K562 (cell line): Measurements from ENCODE around the gene PPM1G. TPM values are rescaled to one million over a fixed set of nuclear protein-coding genes. Genes with fewer than 3 reads are reported as not detected.

ENCODE experiments used
- CBFA2T3 ChIP-seq: fragments of 450-650 bp; IDR thresholded peaks from 2 replicates; pipeline ENCODE4 v1.6.1; 2017
- CBX1 ChIP-seq: sonication (generic); IDR thresholded peaks from 2 replicates; pipeline ENCODE4 v1.6.1; 2016; ENCODE audit warnings: antibody characterized with exemption, low read depth, mild to moderate bottlenecking
- CBX2 ChIP-seq: fragments of 200-600 bp; sonication (generic); IDR thresholded peaks from one replicate; pipeline ENCODE4 v1.6.1; 2012; ENCODE audit warnings: mild to moderate bottlenecking, low read length, inconsistent platforms; ENCODE audit not compliant: insufficient read depth, poor library complexity, severe bottlenecking
- E2F3 ChIP-seq: fragments of 250-450 bp; sonication (Bioruptor Pico); IDR thresholded peaks from 2 replicates; pipeline ENCODE4 v1.4.0; 2020; ENCODE audit warnings: mild to moderate bottlenecking
- FOS ChIP-seq: IDR thresholded peaks from 3 replicates; pipeline ENCODE4 v1.6.1; 2011; ENCODE audit not compliant: insufficient read length; ENCODE audit errors: extremely low read depth
- IFI16 ChIP-seq: fragments of 250-450 bp; sonication (Bioruptor Pico); IDR thresholded peaks from 2 replicates; pipeline ENCODE4 v2.1.2; 2022; ENCODE audit warnings: mild to moderate bottlenecking, inconsistent platforms
- KAT8 ChIP-seq: fragments of 450-650 bp; IDR thresholded peaks from 2 replicates; pipeline ENCODE4 v1.6.1; 2016; ENCODE audit warnings: low read depth, mild to moderate bottlenecking
- KLF1 ChIP-seq: fragments of 450-650 bp; IDR thresholded peaks from 2 replicates; pipeline ENCODE4 v1.6.1; 2016; ENCODE audit warnings: missing genetic modification characterization, missing compliant biosample characterization
- KLF16 ChIP-seq: IDR thresholded peaks from 2 replicates; pipeline ENCODE4 v1.6.1; 2016; ENCODE audit warnings: antibody characterized with exemption
- MYC ChIP-seq, 2 experiments: fragments of 250-450 bp in 1 of 2; sonication (Bioruptor Pico) in 1 of 2; IDR thresholded peaks; 2 replicates each; pipeline versions ENCODE4 v1.5.1 to v1.6.1; 2012 to 2021; ENCODE audit warnings: low read depth in 2 of 2, borderline replicate concordance in 1 of 2, improper control_type of control experiment in 1 of 2, low read length in 1 of 2, mild to moderate bottlenecking in 1 of 2, moderate library complexity in 1 of 2
- PHB2 ChIP-seq: fragments of 450-650 bp; IDR thresholded peaks from 2 replicates; pipeline ENCODE4 v1.6.1; 2017; ENCODE audit warnings: low read depth
- POLR3G ChIP-seq: IDR thresholded peaks from 2 replicates; pipeline ENCODE4 v1.6.1; 2011; ENCODE audit not compliant: insufficient read length, insufficient replicate concordance; ENCODE audit errors: extremely low read depth
- POU5F1 ChIP-seq: fragments of 150-350 bp; IDR thresholded peaks from 2 replicates; pipeline ENCODE4 v1.6.1; 2014; ENCODE audit warnings: borderline replicate concordance, low read length, low read depth, mild to moderate bottlenecking; ENCODE audit not compliant: partially characterized antibody
- PYGO2 ChIP-seq: fragments of 450-650 bp; IDR thresholded peaks from 2 replicates; pipeline ENCODE4 v1.6.1; 2016; ENCODE audit warnings: mild to moderate bottlenecking, missing genetic modification characterization, moderate library complexity, missing compliant biosample characterization
- RHOXF2B ChIP-seq: fragments of 250-450 bp; sonication (Bioruptor Pico); conservative IDR thresholded peaks from 2 replicates; pipeline ENCODE4 v1.5.1; 2021
- SMARCA5 ChIP-seq: fragments of 450-650 bp; IDR thresholded peaks from 2 replicates; pipeline ENCODE4 v1.6.1; 2016
- THRAP3 ChIP-seq: fragments of 450-650 bp; IDR thresholded peaks from 2 replicates; pipeline ENCODE4 v1.6.1; 2016; ENCODE audit warnings: mild to moderate bottlenecking, inconsistent platforms, borderline replicate concordance
- U2AF2 ChIP-seq: fragments of 200-400 bp; formaldehyde crosslinking; optimal IDR thresholded peaks from 2 replicates; pipeline ENCODE3; 2017; ENCODE audit warnings: low read depth, mild to moderate bottlenecking, low read length
- ZNF212 ChIP-seq: fragments of 450-650 bp; formaldehyde crosslinking; IDR thresholded peaks from 2 replicates; pipeline ENCODE4 v1.4.0; 2020; ENCODE audit warnings: mild to moderate bottlenecking
- ZNF224 ChIP-seq: sonication (generic); formaldehyde crosslinking; IDR thresholded peaks from 2 replicates; pipeline ENCODE4 v1.8.0; 2022; ENCODE audit warnings: mild to moderate bottlenecking, missing genetic modification reagents
- ZNF253 ChIP-seq: fragments of 250-450 bp; sonication (Bioruptor Pico); conservative IDR thresholded peaks from 2 replicates; pipeline ENCODE4 v1.6.1; 2021; ENCODE audit warnings: mild to moderate bottlenecking
- ZNF583 ChIP-seq: fragments of 250-450 bp; sonication (Bioruptor Pico); IDR thresholded peaks from 2 replicates; pipeline ENCODE4 v1.4.0; 2020
- ZNF699 ChIP-seq: fragments of 250-450 bp; sonication (Bioruptor Pico); IDR thresholded peaks from 2 replicates; pipeline ENCODE4 v1.8.0; 2021; ENCODE audit warnings: mild to moderate bottlenecking, moderate library complexity; ENCODE audit not compliant: insufficient replicate concordance
- ZNF764 ChIP-seq: fragments of 250-450 bp; sonication (Bioruptor Pico); IDR thresholded peaks from 2 replicates; pipeline ENCODE4 v1.4.0; 2020; ENCODE audit warnings: low read depth, mild to moderate bottlenecking, moderate library complexity
- polyA plus RNA-seq, 8 experiments: library from polyadenylated mRNA; depleted of rRNA in 4 of 8; stranded (reverse) in 5 of 8; unstranded in 3 of 8; fragments of >200 nt; fragmentation: Nextera tagmentation in 2 of 8; fragmentation: Illumina TruSeq in 1 of 8; extraction: Ambion mirVana in 2 of 8; extraction: Trizol in 1 of 8; gene quantifications; 2 replicates each; pipeline versions ENCODE4 v1.2.1 to v1.2.3, GENCODE V29; 2011 to 2014; ENCODE audit warnings: inconsistent platforms in 1 of 8, missing spikeins in 1 of 8
- total RNA-seq, 7 experiments: library from RNA; depleted of rRNA in 6 of 7; stranded (reverse); fragments of >200 nt in 6 of 7; fragmentation: Illumina TruSeq in 2 of 7; extraction: Trizol in 2 of 7; gene quantifications; 2 replicates each; pipeline versions ENCODE4 v1.2.1 to v1.2.3, GENCODE V29; 2011 to 2021; ENCODE audit warnings: low replicate concordance in 1 of 7
- TF ChIP-seq, protein P1 (sequence below): fragments of 450-650 bp; IDR thresholded peaks from 2 replicates; pipeline ENCODE4 v1.6.1; 2018; ENCODE audit warnings: mild to moderate bottlenecking, low read depth; ENCODE audit not compliant: partially characterized antibody
- TF ChIP-seq, protein P2 (sequence below): fragments of 450-650 bp; formaldehyde crosslinking; IDR thresholded peaks from 2 replicates; pipeline ENCODE4 v1.4.0; 2020; ENCODE audit warnings: mild to moderate bottlenecking, moderate library complexity
- TF ChIP-seq, protein P3 (sequence below): sonication (generic); formaldehyde crosslinking; IDR thresholded peaks from 2 replicates; pipeline ENCODE4 v1.8.0; 2022; ENCODE audit warnings: mild to moderate bottlenecking, low read depth, missing genetic modification reagents

The PPM1G gene
- total and polyA plus RNA-seq, 9 of the 15 experiments (the other 6 are each of a cell fraction or from before 2014, with no cell fraction given) = 61.7 to 230 (median 153) TPM

GRCh38 chr2:27356382-27357181 is 52.8 kb downstream of the PPM1G start, which contains the start of gene GTF3C2 (continued):
- TF ChIP-seq KLF1 = peak; percentile 71
- no peak; the same call in 1 of the 2 replicates for TF ChIP-seq CBFA2T3
- TF ChIP-seq POU5F1 = peak; percentile 10
- TF ChIP-seq PYGO2 (tag) = no peak
- no peak for TF ChIP-seq PHB2
- TF ChIP-seq IFI16 = no peak
- TF ChIP-seq ZNF583 = no peak; the same call in 1 of the 2 replicates
- TF ChIP-seq, protein P1, sequence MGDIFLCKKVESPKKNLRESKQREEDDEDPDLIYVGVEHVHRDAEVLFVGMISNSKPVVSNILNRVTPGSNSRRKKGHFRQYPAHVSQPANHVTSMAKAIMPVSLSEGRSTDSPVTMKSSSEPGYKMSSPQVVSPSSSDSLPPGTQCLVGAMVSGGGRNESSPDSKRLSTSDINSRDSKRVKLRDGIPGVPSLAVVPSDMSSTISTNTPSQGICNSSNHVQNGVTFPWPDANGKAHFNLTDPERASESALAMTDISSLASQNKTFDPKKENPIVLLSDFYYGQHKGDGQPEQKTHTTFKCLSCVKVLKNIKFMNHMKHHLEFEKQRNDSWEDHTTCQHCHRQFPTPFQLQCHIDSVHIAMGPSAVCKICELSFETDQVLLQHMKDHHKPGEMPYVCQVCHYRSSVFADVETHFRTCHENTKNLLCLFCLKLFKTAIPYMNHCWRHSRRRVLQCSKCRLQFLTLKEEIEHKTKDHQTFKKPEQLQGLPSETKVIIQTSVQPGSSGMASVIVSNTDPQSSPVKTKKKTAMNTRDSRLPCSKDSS = no peak
- TF ChIP-seq ZNF764 (CRISPR knock-in tag) = no peak
- TF ChIP-seq ZNF253 (CRISPR knock-in tag) = no peak
- TF ChIP-seq KAT8 = no peak; the same call in 1 of the 2 replicates
- TF ChIP-seq RHOXF2B (CRISPR knock-in tag) = no peak
- TF ChIP-seq, protein P2, sequence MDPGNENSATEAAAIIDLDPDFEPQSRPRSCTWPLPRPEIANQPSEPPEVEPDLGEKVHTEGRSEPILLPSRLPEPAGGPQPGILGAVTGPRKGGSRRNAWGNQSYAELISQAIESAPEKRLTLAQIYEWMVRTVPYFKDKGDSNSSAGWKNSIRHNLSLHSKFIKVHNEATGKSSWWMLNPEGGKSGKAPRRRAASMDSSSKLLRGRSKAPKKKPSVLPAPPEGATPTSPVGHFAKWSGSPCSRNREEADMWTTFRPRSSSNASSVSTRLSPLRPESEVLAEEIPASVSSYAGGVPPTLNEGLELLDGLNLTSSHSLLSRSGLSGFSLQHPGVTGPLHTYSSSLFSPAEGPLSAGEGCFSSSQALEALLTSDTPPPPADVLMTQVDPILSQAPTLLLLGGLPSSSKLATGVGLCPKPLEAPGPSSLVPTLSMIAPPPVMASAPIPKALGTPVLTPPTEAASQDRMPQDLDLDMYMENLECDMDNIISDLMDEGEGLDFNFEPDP (CRISPR knock-in tag) = no peak
- TF ChIP-seq E2F3 (CRISPR knock-in tag) = peak; percentile 37; the same call in 1 of the 2 replicates
- no peak for TF ChIP-seq U2AF2
- TF ChIP-seq POLR3G = no peak
- no peak for TF ChIP-seq CBX2
- peak; percentile 98 for TF ChIP-seq MYC (IDR thresholded peaks at IDR 0.05; ENCODE audit: low read depth, low read length)
- TF ChIP-seq MYC (CRISPR knock-in tag; IDR thresholded peaks at IDR 0.05; ENCODE audit: borderline replicate concordance, low read depth) = peak; percentile 81; the same call in 1 of the 2 replicates
- no peak for TF ChIP-seq ZNF224 (CRISPR knock-in tag)
- TF ChIP-seq FOS = no peak
- TF ChIP-seq THRAP3 = no peak
- no peak for TF ChIP-seq SMARCA5
- TF ChIP-seq CBX1 = no peak
- 0 out of 2 replicates have a peak, but pooled peaks have one; percentile 3 for TF ChIP-seq KLF16
- TF ChIP-seq, protein P3, sequence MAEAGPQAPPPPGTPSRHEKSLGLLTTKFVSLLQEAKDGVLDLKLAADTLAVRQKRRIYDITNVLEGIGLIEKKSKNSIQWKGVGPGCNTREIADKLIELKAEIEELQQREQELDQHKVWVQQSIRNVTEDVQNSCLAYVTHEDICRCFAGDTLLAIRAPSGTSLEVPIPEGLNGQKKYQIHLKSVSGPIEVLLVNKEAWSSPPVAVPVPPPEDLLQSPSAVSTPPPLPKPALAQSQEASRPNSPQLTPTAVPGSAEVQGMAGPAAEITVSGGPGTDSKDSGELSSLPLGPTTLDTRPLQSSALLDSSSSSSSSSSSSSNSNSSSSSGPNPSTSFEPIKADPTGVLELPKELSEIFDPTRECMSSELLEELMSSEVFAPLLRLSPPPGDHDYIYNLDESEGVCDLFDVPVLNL = peak; percentile 71
- no peak for TF ChIP-seq ZNF699
- no peak for TF ChIP-seq ZNF212 (CRISPR knock-in tag)
